OCI-M1 (cell line): ENCODE measurements around the gene ISYNA1.

Experiments
- DNase-seq: peaks from one replicate; lab custom pipeline; 2025; lab: John Stamatoyannopoulos, UW

Gene ISYNA1

GRCh38 chr19:18392417-18392816 lies 45.5 kb downstream of the ISYNA1 start:
- peak; percentile 85 for DNase-seq

DNA sequence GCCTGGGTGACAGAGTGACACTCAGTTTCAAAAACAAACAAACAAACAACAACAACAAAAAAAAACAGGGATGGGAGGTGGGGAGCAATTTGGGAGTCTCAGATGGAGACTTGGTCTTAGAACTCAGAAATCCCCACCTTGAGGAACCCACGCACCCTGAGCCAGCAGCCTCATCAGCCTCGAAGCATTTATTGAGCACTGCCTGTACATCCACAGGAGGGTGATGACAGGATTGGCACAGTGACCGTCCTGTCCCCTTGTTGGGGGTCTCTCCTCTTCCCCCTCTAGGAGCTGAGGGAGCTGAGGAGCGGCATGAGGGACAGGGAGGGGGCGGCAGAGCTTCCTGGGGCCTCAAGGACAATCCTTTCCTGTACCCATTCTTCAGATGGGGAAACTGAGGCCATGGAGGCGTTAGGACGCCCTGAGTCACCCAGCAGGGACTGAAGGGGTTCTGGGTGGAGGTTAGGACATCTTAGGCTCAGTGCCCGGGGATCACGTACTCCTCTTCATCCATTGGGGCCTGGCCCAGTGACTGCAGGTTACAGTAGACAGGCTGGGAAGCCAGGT lies 46.3 kb downstream of the ISYNA1 start:
- no peak for DNase-seq

GRCh38 chr19:18390065-18390907 lies 47.6 kb downstream of the ISYNA1 start:
- no peak for DNase-seq

DNA sequence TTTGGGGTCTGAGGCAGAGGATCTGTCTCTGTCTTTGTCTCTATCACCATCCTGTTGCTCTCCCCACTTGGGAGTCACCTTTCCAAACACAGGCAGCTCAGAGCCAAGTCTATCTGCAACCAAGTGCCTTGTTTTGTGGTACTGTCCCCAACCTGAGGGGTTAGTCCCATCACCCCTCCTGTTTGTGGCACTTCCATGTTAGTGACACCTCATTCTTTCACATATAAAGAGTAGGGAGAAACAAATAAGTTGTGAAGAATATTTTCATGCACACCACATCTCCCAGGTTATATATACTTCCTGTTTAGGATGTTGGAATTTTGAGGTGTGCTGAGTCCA lies 48.2 kb downstream of the ISYNA1 start:
- DNase-seq = no peak

DNA sequence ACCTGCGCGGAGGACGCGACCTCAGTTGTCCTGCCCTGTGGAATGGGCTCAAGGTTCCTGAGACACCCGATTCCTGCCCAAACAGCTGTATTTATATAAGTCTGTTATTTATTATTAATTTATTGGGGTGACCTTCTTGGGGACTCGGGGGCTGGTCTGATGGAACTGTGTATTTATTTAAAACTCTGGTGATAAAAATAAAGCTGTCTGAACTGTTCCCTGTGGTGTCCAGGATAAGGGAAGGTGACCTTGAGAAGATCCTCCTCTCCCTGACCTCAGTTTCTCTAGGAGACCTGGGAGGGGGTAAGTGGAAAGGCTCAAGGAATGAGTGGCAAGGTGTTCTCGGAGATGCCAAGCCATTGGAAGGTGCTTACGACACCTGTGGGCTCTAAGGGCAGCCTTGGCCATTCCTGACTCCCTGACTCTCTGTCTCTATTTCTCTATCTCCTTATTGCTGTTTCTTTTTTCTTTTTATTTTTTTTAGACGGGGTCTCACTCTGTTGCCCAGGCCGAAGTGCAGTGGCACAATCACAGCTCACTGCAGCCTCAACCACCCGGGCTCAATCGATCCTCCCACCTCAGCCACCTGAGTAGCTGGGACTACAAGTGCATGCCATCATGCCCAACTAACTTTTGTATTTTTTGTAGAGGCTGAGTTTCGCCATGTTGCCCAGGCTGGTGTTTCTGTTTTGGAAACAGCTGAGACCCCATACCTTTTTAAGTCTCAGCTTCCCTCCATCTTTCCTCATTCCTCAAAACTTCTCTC lies 48.8 kb downstream of the ISYNA1 start:
- DNase-seq = no peak

DNA sequence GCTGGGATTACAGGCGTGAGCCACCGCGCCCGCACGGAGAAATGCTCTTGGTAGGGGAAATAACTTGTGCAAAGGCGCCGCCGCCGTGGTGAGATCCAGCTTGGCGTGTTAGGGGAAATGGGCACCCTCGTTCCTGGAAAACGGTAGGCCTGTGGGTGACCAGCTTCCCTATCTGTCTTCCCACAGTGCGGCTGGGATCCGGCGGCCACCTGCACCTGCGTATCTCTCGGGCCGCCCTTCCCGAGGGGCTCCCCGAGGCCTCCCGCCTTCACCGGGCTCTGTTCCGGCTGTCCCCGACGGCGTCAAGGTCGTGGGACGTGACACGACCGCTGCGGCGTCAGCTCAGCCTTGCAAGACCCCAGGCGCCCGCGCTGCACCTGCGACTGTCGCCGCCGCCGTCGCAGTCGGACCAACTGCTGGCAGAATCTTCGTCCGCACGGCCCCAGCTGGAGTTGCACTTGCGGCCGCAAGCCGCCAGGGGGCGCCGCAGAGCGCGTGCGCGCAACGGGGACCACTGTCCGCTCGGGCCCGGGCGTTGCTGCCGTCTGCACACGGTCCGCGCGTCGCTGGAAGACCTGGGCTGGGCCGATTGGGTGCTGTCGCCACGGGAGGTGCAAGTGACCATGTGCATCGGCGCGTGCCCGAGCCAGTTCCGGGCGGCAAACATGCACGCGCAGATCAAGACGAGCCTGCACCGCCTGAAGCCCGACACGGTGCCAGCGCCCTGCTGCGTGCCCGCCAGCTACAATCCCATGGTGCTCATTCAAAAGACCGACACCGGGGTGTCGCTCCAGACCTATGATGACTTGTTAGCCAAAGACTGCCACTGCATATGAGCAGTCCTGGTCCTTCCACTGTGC lies 49.6 kb downstream of the ISYNA1 start:
- peak; percentile 92 for DNase-seq

- peak; percentile 86 for DNase-seq
Measured at GRCh38 chr19:18386543-18387271, 51.2 kb downstream of the ISYNA1 start.

DNA sequence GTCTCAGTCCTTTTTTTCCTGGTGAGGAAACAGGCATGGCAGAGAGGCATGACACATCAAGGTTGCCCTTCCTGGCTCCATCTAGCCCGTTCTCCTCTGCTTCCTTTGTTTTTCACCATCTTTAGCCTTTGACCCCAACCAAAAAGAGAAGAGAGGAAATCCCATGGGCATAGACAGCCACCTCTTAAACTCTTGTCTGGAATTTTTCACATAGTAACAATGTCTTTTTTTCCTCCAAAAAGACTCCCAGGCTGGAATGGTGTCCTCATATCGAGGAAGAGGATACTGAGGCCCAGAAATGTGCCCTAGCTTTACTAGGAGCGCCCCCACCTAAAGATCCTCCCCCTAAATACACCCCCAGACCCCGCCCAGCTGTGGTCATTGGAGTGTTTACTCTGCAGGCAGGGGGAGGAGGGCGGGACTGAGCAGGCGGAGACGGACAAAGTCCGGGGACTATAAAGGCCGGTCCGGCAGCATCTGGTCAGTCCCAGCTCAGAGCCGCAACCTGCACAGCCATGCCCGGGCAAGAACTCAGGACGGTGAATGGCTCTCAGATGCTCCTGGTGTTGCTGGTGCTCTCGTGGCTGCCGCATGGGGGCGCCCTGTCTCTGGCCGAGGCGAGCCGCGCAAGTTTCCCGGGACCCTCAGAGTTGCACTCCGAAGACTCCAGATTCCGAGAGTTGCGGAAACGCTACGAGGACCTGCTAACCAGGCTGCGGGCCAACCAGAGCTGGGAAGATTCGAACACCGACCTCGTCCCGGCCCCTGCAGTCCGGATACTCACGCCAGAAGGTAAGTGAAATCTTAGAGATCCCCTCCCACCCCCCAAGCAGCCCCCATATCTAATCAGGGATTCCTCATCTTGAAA lies 52.0 kb downstream of the ISYNA1 start, which contains the start of gene GDF15:
TSS of gene GDF15 (plus strand) at position 484 of the 868 bp plus-strand sequence. CDS start at position 516, 32 bp downstream.
- DNase-seq = peak; percentile 81

DNA sequence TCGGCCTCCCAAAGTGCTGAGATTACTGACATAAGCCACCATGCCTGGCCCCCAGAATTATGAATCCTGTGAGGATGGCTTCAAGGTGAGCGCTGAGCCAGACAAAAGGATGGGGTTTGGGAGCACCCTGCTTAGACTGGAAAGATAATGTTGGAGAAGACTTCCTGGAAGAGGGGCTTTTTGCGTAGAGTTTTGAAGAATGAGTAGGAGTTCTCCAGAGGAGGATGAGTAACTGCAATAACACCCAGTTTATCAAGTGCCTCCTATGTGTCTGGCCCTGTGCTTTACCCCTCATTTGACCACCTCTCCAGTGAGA lies 52.6 kb downstream of the ISYNA1 start:
- no peak for DNase-seq

DNA sequence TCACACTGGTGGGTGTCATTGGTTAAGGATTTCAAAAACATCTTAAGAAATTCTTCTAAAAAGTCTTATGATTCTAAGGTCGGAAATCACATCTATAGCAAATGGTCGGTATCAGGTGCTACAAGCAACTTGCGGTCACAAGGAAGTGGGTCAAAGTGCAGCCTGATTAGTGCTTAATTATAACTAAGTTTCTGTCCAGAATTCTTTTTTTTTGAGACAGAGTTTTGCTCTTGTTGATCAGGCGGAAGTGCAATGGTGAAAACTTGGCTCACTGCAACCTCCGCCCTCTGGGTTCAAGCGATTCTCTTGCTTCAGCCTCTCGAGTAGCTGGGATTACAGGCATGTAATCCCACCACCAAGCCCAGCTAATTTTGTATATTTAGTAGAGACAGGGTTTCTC lies 53.2 kb downstream of the ISYNA1 start:
- DNase-seq = no peak
